SK-N-MC (cell line): Measurements from ENCODE around the gene NDC1.

Source experiments
- EZH2 ChIP-seq: fragments of 200-600 bp; sonication (generic); IDR thresholded peaks from one replicate; pipeline ENCODE4 v1.6.1; 2017; ENCODE audit warnings: antibody characterized with exemption
- POLR2AphosphoS5 ChIP-seq: IDR thresholded peaks from 2 replicates; pipeline ENCODE4 v1.6.1; 2012; ENCODE audit warnings: mild to moderate bottlenecking, low read depth, low read length, borderline replicate concordance

DNA sequence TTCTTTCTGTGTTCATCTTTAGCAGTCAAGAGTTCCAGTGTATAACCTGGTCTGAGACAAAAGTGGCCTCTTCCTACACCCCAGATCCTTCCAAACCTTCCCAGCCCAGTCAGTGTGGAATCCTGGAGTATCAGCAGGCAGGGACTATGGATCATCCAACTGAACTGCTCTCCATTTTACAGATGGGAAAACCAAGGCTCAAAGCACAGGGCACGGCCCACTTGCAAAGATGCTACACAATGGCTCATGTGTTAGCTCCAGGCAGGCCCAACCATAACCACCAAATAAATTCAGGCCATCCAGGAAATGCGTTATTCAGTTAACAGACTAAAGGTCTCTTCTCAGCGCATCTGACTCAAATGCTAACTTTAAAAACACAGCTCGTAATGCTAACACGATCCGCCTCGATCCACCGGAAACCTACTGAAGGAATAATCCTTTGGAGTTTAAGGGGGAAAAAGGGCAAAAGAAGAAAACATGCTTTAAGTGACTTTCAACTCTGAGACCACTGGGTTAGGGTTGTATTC is 106.3 kb downstream of the NDC1 start:
- no peak for TF ChIP-seq POLR2AphosphoS5
- TF ChIP-seq EZH2: no peak
